PC-3 (cell line): Measurements from ENCODE around the gene CMTM1.

Experiments used
- CTCF ChIP-seq: fragments of 300-600 bp; sonication (generic); conservative IDR thresholded peaks from 2 replicates; pipeline ENCODE4 v1.5.1; 2017; ENCODE audit warnings: antibody characterized with exemption, low read depth, mild to moderate bottlenecking, low read length
- EZH2 ChIP-seq: fragments of 300-600 bp; sonication (generic); IDR thresholded peaks from one replicate; pipeline ENCODE4 v1.6.1; 2017; ENCODE audit warnings: antibody characterized with exemption, mild to moderate bottlenecking, low read length; ENCODE audit not compliant: unreplicated experiment

DNA sequence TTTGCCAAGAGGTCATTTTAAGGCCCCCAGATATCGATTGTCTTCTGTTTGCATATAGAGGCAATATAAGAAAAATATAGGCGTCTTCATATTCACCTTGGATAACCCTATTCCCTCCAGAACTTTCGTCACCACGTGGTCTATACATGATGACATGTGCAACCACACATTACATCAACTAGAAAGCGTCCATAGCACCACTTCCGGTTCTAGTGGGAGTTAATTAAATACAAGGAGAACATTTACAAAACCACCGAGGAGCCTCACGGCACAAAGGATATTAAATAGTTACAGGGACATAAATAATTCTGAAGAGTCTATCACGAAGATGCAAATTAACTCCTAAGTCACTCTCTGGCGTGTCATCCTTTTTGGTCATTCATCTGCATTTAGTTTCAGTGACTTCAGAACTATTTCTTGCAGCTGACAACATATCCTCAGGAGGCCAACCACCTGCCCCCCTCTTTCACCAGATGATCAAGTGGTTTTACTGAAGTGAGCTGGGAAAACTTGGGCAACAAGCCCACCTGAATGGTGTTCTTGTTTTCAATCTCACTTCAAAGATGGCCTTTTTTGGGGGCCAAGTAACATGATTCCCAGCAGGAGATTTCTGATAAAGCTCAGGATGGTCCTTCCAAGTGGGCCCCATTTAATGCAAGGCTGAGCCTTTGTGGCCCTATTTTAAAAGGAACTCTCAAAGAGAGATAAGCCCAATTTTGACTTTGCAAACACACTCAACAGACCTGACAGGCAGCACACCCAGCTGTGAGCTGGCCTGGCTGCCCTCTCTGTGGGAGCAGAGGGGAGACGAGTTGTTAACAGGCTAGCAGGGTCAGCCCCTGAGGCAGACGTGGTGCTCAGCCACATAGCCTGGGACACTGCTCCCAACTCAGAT lies 53.5 kb downstream of the CMTM1 start:
- TF ChIP-seq EZH2 (no peak), CTCF (no peak)
